DOHH2 (cell line): ENCODE results near the gene CUL3.

Experiments
- EZH2phosphoT487 ChIP-seq: fragments of 200-600 bp; sonication (generic); IDR thresholded peaks from 2 replicates; pipeline ENCODE4 v1.6.1; 2017; ENCODE audit warnings: borderline replicate concordance, mild to moderate bottlenecking, antibody characterized with exemption, low read length, moderate library complexity, mixed read lengths
- TF ChIP-seq, protein P1 (sequence below): fragments of 200-600 bp; sonication (generic); IDR thresholded peaks from one replicate; pipeline ENCODE4 v1.5.1; 2014; ENCODE audit warnings: antibody characterized with exemption, mild to moderate bottlenecking, low read depth, low read length; ENCODE audit not compliant: poor library complexity, severe bottlenecking

DNA sequence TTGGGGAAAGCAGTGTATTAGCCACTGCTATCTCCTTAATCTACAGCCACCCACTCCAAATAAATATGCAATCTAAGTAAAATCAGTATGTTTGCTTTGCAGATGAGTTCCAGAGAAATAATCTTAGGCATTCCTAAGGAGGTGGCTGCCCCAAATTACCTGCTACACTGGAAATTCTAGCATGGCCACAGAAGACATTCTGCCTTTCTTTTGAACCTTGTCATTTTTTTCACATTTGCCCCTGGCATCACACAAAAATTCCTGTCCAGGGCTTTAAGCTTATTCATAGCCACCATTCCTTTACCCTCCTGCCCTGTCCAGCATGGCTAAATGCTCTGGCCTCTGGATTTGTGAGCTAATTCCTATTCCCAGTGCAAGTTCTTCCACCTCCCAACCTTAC is 146.4 kb downstream of the CUL3 start:
- TF ChIP-seq, protein P1, sequence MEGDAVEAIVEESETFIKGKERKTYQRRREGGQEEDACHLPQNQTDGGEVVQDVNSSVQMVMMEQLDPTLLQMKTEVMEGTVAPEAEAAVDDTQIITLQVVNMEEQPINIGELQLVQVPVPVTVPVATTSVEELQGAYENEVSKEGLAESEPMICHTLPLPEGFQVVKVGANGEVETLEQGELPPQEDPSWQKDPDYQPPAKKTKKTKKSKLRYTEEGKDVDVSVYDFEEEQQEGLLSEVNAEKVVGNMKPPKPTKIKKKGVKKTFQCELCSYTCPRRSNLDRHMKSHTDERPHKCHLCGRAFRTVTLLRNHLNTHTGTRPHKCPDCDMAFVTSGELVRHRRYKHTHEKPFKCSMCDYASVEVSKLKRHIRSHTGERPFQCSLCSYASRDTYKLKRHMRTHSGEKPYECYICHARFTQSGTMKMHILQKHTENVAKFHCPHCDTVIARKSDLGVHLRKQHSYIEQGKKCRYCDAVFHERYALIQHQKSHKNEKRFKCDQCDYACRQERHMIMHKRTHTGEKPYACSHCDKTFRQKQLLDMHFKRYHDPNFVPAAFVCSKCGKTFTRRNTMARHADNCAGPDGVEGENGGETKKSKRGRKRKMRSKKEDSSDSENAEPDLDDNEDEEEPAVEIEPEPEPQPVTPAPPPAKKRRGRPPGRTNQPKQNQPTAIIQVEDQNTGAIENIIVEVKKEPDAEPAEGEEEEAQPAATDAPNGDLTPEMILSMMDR = no peak
- TF ChIP-seq EZH2phosphoT487 = no peak
